Liver (tissue), 9 donors: ENCODE results near the gene FRYL. TPM values are rescaled to one million over a fixed set of nuclear protein-coding genes. Genes with fewer than 3 reads are reported as not detected.
"Not testable (repeated sequence)": the region's sequence is repeated elsewhere in the genome, so short reads cannot be mapped to it uniquely, and the experiment has no call there.

Source experiments
- DNase-seq: peaks from one replicate; pipeline ENCODE4 v3.0.0-alpha.2; 2017; ENCODE audit warnings: low spot score
- H3K27ac ChIP-seq, 2 donors: one replicate each; pipeline ENCODE4 v1.7.0; 2013; ENCODE audit warnings: inconsistent platforms in 2 of 2, low read length in 2 of 2, control low read depth in 1 of 2, low read depth in 1 of 2, mild to moderate bottlenecking in 1 of 2
- H3K27me3 ChIP-seq, 4 donors: one replicate each; pipeline versions ENCODE4 v1.6.1 to v1.7.0; 2013; ENCODE audit warnings: low read length in 3 of 4, inconsistent platforms in 1 of 4, mild to moderate bottlenecking in 1 of 4, moderate library complexity in 1 of 4; ENCODE audit not compliant: control insufficient read depth in 4 of 4, insufficient read depth in 4 of 4
- H3K36me3 ChIP-seq, 4 donors: one replicate each; pipeline versions ENCODE4 v1.6.1 to v1.7.0; 2013; ENCODE audit warnings: low read length in 3 of 4, mild to moderate bottlenecking in 3 of 4, low read depth in 1 of 4, moderate library complexity in 1 of 4; ENCODE audit not compliant: control insufficient read depth in 4 of 4, insufficient read depth in 3 of 4
- H3K4me1 ChIP-seq, 4 donors: one replicate each; pipeline versions ENCODE4 v1.6.1 to v1.7.0; 2013; ENCODE audit warnings: low read length in 3 of 4, mild to moderate bottlenecking in 3 of 4, moderate library complexity in 1 of 4; ENCODE audit not compliant: control insufficient read depth in 4 of 4, insufficient read depth in 4 of 4
- H3K4me3 ChIP-seq, 3 donors: one replicate each; pipeline versions ENCODE4 v1.6.1 to v1.7.0; 2013; ENCODE audit warnings: low read length in 3 of 3, control low read depth in 1 of 3, low read depth in 1 of 3, mild to moderate bottlenecking in 1 of 3
- H3K9ac ChIP-seq, 2 donors: one replicate each; pipeline ENCODE4 v1.7.0; 2013; ENCODE audit warnings: low read length in 2 of 2, mild to moderate bottlenecking in 2 of 2, moderate library complexity in 2 of 2, control low read depth in 1 of 2, low read depth in 1 of 2
- H3K9me3 ChIP-seq, 4 donors: one replicate each; pipeline versions ENCODE4 v1.6.1 to v1.7.0; 2013; ENCODE audit warnings: low read length in 3 of 4; ENCODE audit not compliant: control insufficient read depth in 4 of 4
- FOXA1 ChIP-seq: IDR thresholded peaks from 2 replicates; pipeline ENCODE4 v1.6.1; 2016; ENCODE audit warnings: antibody characterized with exemption
- FOXA2 ChIP-seq: IDR thresholded peaks from 2 replicates; pipeline ENCODE4 v1.6.1; 2016; ENCODE audit warnings: antibody characterized with exemption
- GABPA ChIP-seq, 2 donors: IDR thresholded peaks in 1 of 2; conservative IDR thresholded peaks in 1 of 2; 2 replicates each; pipeline ENCODE4 v1.6.1; 2016; ENCODE audit warnings: antibody characterized with exemption in 2 of 2, mild to moderate bottlenecking in 1 of 2, moderate library complexity in 1 of 2
- HNF4A ChIP-seq, 2 donors: conservative IDR thresholded peaks; 2 replicates each; pipeline ENCODE4 v1.6.1; 2016; ENCODE audit warnings: antibody characterized with exemption in 2 of 2, mild to moderate bottlenecking in 2 of 2
- HNF4G ChIP-seq: IDR thresholded peaks from 2 replicates; pipeline ENCODE4 v1.6.1; 2016; ENCODE audit warnings: antibody characterized with exemption
- JUND ChIP-seq, 2 donors: IDR thresholded peaks; 2 replicates each; pipeline ENCODE4 v1.6.1; 2016; ENCODE audit warnings: antibody characterized with exemption in 2 of 2
- RAD21 ChIP-seq, 2 donors: IDR thresholded peaks; 2 replicates each; pipeline ENCODE4 v1.6.1; 2016; ENCODE audit warnings: antibody characterized with exemption in 2 of 2, mild to moderate bottlenecking in 2 of 2
- SP1 ChIP-seq: IDR thresholded peaks from 2 replicates; pipeline ENCODE4 v1.6.1; 2018; ENCODE audit warnings: antibody characterized with exemption, mild to moderate bottlenecking
- YY1 ChIP-seq: IDR thresholded peaks from 2 replicates; pipeline ENCODE4 v1.6.1; 2016; ENCODE audit warnings: antibody characterized with exemption, mild to moderate bottlenecking
- WGBS: extraction: QIAGEN DNeasy Blood & Tissue Kit; methylation state at CpG from one replicate; pipeline ENCODE4 v1.1.7; 2013; 5-methylcytosine and 5-hydroxymethylcytosine counted together
- polyA plus RNA-seq, 2 donors: library from polyadenylated mRNA; stranded (reverse) in 1 of 2; unstranded in 1 of 2; fragments of 200-250 nt in 1 of 2; fragments of >200 nt in 1 of 2; fragmentation: Nextera tagmentation in 1 of 2; extraction: Ambion mirVana in 1 of 2; gene quantifications; one replicate each; pipeline versions ENCODE4 v1.2.1 to v1.2.3, GENCODE V29; 2013 to 2015
- total RNA-seq, 2 donors: library from RNA; depleted of rRNA; stranded (reverse); fragments of >200 nt; gene quantifications; one replicate each; pipeline ENCODE4 v1.2.3, GENCODE V29; 2014
- TF ChIP-seq, protein P1 (sequence below): IDR thresholded peaks from 2 replicates; pipeline ENCODE4 v1.6.1; 2016; ENCODE audit warnings: antibody characterized with exemption
- TF ChIP-seq, protein P2 (sequence below): IDR thresholded peaks from 2 replicates; pipeline ENCODE4 v1.6.1; 2016; ENCODE audit warnings: antibody characterized with exemption
- TF ChIP-seq, protein P3 (sequence below): IDR thresholded peaks from 2 replicates; pipeline ENCODE4 v1.6.1; 2016; ENCODE audit warnings: antibody characterized with exemption, mild to moderate bottlenecking
- donor health status: healthy.
- donor health status: healthy.
- donor health status: healthy.
- donor health status: healthy.
- donor health status: healthy.

The FRYL gene
- total and polyA plus RNA-seq, 4 donors = 5.3 to 79.0 (median 27.2) TPM

GRCh38 chr4:48761286-48761685 lies 18.8 kb downstream of the FRYL start:
- Histone ChIP-seq H3K9ac (no peak overlapping the region), H3K27me3 (no peaks in the 10 kb centered on the region), H3K4me1 (peaks cover 0 to 2% (median 0%) of the 10 kb centered on the region in 4 donors), H3K9me3 (no peaks in the 10 kb centered on the region), H3K27ac (no peak overlapping the region), H3K36me3 (no peaks in the 10 kb centered on the region), H3K4me3 (no peak overlapping the region)
- TF ChIP-seq FOXA2 (no peak), FOXA1 (no peak), SP1 (no peak), RAD21 (IDR thresholded peaks at IDR 0.05) (no peak)
- TF ChIP-seq, protein P1, sequence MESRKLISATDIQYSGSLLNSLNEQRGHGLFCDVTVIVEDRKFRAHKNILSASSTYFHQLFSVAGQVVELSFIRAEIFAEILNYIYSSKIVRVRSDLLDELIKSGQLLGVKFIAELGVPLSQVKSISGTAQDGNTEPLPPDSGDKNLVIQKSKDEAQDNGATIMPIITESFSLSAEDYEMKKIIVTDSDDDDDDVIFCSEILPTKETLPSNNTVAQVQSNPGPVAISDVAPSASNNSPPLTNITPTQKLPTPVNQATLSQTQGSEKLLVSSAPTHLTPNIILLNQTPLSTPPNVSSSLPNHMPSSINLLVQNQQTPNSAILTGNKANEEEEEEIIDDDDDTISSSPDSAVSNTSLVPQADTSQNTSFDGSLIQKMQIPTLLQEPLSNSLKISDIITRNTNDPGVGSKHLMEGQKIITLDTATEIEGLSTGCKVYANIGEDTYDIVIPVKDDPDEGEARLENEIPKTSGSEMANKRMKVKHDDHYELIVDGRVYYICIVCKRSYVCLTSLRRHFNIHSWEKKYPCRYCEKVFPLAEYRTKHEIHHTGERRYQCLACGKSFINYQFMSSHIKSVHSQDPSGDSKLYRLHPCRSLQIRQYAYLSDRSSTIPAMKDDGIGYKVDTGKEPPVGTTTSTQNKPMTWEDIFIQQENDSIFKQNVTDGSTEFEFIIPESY = no peak
- WGBS = 95% methylated on average over 3 of the region's 3 CpGs
- no peak for DNase-seq

DNA sequence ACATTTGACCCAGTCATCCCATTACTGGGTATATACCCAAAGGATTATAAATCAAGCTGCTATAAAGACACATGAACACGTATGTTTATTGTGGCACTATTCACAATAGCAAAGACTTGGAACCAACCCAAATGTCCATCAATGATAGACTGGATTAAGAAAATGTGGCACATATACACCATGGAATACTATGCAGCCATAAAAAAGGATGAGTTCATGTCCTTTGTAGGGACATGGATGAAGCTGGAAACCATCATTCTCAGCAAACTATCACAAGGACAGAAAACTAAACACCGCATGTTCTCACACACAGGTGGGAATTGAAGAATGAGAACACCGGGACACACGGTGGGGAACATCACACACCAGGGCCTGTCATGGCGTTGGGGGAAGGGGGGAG lies 21.4 kb downstream of the FRYL start:
- not testable (repeated sequence) for H3K27me3 ChIP-seq, H3K36me3 ChIP-seq, H3K4me3 ChIP-seq, H3K9me3 ChIP-seq, H3K4me1 ChIP-seq, H3K27ac ChIP-seq, DNase-seq, H3K9ac ChIP-seq
- 97% methylated on average over 5 of the region's 5 CpGs for WGBS

DNA sequence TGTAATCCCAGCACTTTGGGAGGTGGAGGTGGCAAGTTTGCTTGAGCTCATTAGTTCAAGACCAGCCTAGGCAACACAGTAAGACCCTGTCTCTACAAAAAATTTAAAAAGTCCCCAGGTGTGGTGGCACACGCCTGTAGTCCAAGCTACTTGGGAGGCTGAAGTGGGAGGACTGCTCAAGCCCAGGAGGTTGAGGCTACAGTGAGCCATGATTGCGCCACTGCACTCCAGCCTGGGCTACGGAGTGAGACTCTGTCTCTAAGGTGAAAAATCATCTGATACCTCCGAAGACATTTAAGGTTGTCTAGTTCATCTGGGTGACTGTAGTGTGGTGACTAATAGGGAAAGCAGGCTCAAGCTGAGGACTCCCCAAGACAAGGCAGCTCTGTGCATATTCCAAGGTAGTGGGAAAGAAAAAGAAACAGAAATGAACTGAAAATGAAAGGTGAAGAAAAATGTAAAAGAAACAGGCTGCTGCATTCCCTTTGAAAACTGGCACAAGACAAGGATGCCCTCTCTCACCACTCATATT lies 23.3 kb downstream of the FRYL start:
- Histone ChIP-seq H3K4me3 (no peak overlapping the region), H3K9me3 (no peaks in the 10 kb centered on the region), H3K27me3 (no peaks in the 10 kb centered on the region), H3K4me1 (peaks cover 0 to 7% (median 1%) of the 10 kb centered on the region in 4 donors), H3K9ac (no peak overlapping the region), H3K36me3 (no peaks in the 10 kb centered on the region), H3K27ac (no peak overlapping the region)
- DNase-seq = no peak
- 70% methylated on average over 4 of the region's 4 CpGs for WGBS
- no peak for TF ChIP-seq HNF4G
- no peak for TF ChIP-seq GABPA (IDR thresholded peaks at IDR 0.05 in 1 of 2, conservative IDR thresholded peaks at IDR 0.05 in 1 of 2)
- TF ChIP-seq, protein P1 = no peak
- no peak for TF ChIP-seq JUND (IDR thresholded peaks at IDR 0.05)
- no peak for TF ChIP-seq HNF4A (conservative IDR thresholded peaks at IDR 0.05)
- no peak for TF ChIP-seq YY1
- TF ChIP-seq RAD21 (IDR thresholded peaks at IDR 0.05) = no peak
- TF ChIP-seq, protein P2, sequence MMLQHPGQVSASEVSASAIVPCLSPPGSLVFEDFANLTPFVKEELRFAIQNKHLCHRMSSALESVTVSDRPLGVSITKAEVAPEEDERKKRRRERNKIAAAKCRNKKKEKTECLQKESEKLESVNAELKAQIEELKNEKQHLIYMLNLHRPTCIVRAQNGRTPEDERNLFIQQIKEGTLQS = no peak
- TF ChIP-seq SP1 = no peak
- TF ChIP-seq, protein P3, sequence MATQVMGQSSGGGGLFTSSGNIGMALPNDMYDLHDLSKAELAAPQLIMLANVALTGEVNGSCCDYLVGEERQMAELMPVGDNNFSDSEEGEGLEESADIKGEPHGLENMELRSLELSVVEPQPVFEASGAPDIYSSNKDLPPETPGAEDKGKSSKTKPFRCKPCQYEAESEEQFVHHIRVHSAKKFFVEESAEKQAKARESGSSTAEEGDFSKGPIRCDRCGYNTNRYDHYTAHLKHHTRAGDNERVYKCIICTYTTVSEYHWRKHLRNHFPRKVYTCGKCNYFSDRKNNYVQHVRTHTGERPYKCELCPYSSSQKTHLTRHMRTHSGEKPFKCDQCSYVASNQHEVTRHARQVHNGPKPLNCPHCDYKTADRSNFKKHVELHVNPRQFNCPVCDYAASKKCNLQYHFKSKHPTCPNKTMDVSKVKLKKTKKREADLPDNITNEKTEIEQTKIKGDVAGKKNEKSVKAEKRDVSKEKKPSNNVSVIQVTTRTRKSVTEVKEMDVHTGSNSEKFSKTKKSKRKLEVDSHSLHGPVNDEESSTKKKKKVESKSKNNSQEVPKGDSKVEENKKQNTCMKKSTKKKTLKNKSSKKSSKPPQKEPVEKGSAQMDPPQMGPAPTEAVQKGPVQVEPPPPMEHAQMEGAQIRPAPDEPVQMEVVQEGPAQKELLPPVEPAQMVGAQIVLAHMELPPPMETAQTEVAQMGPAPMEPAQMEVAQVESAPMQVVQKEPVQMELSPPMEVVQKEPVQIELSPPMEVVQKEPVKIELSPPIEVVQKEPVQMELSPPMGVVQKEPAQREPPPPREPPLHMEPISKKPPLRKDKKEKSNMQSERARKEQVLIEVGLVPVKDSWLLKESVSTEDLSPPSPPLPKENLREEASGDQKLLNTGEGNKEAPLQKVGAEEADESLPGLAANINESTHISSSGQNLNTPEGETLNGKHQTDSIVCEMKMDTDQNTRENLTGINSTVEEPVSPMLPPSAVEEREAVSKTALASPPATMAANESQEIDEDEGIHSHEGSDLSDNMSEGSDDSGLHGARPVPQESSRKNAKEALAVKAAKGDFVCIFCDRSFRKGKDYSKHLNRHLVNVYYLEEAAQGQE = no peak
